Endodermal cell (in vitro differentiated cells): ENCODE results near the gene INSYN2B. TPM values are rescaled to one million over a fixed set of nuclear protein-coding genes. Genes with fewer than 3 reads are reported as not detected.

Experiments
- DNase-seq: peaks from one replicate; pipeline ENCODE4 v3.0.0-alpha.2; 2017
- H3K27ac ChIP-seq: 2 replicates; pipeline ENCODE4 v1.5.1; 2013; ENCODE audit warnings: mild to moderate bottlenecking, low read depth, low read length, moderate library complexity
- H3K27me3 ChIP-seq: 2 replicates; pipeline ENCODE4 v1.6.1; 2013; ENCODE audit warnings: mild to moderate bottlenecking, low read length, moderate library complexity; ENCODE audit not compliant: insufficient read depth, control insufficient read depth, poor library complexity, severe bottlenecking
- H3K36me3 ChIP-seq: 2 replicates; pipeline ENCODE4 v1.7.0; 2013; ENCODE audit warnings: mild to moderate bottlenecking, low read length, moderate library complexity; ENCODE audit not compliant: control insufficient read depth, insufficient read depth
- H3K4me1 ChIP-seq: one replicate; pipeline ENCODE4 v1.7.0; 2013; ENCODE audit warnings: low read length; ENCODE audit not compliant: control insufficient read depth, insufficient read depth
- H3K4me3 ChIP-seq: 2 replicates; pipeline ENCODE4 v1.5.1; 2013; ENCODE audit warnings: mild to moderate bottlenecking, low read length, moderate library complexity
- H3K9ac ChIP-seq: 2 replicates; pipeline ENCODE4 v1.6.1; 2013; ENCODE audit warnings: mild to moderate bottlenecking, low read length, moderate library complexity; ENCODE audit not compliant: poor library complexity, severe bottlenecking; ENCODE audit errors: extremely low read depth
- H3K9me3 ChIP-seq: 2 replicates; pipeline ENCODE4 v1.6.1; 2013; ENCODE audit warnings: mild to moderate bottlenecking, low read length, moderate library complexity; ENCODE audit not compliant: control insufficient read depth
- H3K27ac Mint-ChIP-seq: 2 replicates; pipeline ENCODE4 v1.8.0; 2020; ENCODE audit warnings: mixed read lengths
- H3K27me3 Mint-ChIP-seq: 2 replicates; pipeline ENCODE4 v1.8.0; 2021; ENCODE audit warnings: mild to moderate bottlenecking, mixed read lengths; ENCODE audit not compliant: insufficient read depth
- H3K36me3 Mint-ChIP-seq: 2 replicates; pipeline ENCODE4 v1.8.0; 2020; ENCODE audit warnings: low read depth, mixed read lengths
- H3K4me1 Mint-ChIP-seq: 2 replicates; pipeline ENCODE4 v1.8.0; 2020; ENCODE audit warnings: mixed read lengths
- H3K4me3 Mint-ChIP-seq: 2 replicates; pipeline ENCODE4 v1.8.0; 2020; ENCODE audit warnings: mild to moderate bottlenecking, moderate library complexity, mixed read lengths
- H3K9me3 Mint-ChIP-seq: 2 replicates; pipeline ENCODE4 v1.8.0; 2020; ENCODE audit warnings: mild to moderate bottlenecking, mixed read lengths
- WGBS, 2 experiments: methylation state at CpG; one replicate each; pipeline versions ENCODE4 v1.1.5 to v1.1.7; 2013; ENCODE audit warnings: missing lambda C conversion rate in 2 of 2, mixed read lengths in 1 of 2; ENCODE audit not compliant: insufficient coverage in 1 of 2, insufficient read length in 1 of 2; 5-methylcytosine and 5-hydroxymethylcytosine counted together
- total RNA-seq, 2 donors: library from RNA; stranded (reverse); fragmentation: NEBNext Ultra II Directional in 1 of 2; extraction: Animal tissue kit (Norgen Biotek cat#: 25700) in 1 of 2; gene quantifications; 2 replicates in 1 of 2; 3 replicates in 1 of 2; pipeline ENCODE4 v1.2.1, GENCODE V29; 2021
- TF ChIP-seq, protein P1 (sequence below): fragments of 200-600 bp; sonication (generic); conservative IDR thresholded peaks from 2 replicates; pipeline ENCODE4 v1.5.0; 2021; ENCODE audit warnings: antibody characterized with exemption, mild to moderate bottlenecking

INSYN2B gene
- total RNA-seq, 2 donors from 2014 or later = not detected

DNA sequence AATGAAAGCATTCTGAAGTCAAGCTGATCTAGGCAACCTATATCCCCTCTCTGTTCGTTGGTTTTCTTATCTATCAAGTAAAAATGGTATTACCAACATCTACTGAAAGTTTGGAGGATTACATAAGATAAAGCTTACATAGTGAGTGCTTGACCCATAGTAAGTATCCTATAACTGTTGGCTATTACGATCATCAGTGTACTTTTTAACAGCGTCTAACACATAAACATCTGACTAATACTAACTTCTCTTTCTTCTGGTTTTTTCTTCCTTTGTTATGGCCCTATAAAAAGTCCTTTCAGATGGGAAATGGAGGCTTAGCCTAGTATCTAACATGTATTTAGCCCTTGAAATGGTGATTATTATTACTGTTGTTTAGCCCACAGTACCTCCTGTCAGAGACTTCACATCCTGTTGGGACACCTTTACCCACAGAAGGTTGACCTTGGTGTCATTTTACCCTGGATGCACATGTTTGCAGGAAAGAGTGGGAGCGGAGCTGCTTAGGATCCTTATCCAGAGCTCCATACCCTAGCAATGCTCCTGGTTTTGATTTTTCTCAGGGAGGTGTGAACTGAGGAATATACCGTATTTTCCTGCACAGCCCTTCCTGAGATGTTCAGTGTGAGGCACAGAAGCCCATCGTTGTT lies 6.0 kb downstream of the INSYN2B start:
- Mint-ChIP-seq H3K36me3 (no peaks in the 10 kb centered on the region), H3K4me1 (peaks cover 18% of the 10 kb centered on the region), H3K27me3 (peaks cover 13% of the 10 kb centered on the region), H3K27ac (no peak overlapping the region), H3K4me3 (no peak overlapping the region), H3K9me3 (no peaks in the 10 kb centered on the region)
- TF ChIP-seq, protein P1, sequence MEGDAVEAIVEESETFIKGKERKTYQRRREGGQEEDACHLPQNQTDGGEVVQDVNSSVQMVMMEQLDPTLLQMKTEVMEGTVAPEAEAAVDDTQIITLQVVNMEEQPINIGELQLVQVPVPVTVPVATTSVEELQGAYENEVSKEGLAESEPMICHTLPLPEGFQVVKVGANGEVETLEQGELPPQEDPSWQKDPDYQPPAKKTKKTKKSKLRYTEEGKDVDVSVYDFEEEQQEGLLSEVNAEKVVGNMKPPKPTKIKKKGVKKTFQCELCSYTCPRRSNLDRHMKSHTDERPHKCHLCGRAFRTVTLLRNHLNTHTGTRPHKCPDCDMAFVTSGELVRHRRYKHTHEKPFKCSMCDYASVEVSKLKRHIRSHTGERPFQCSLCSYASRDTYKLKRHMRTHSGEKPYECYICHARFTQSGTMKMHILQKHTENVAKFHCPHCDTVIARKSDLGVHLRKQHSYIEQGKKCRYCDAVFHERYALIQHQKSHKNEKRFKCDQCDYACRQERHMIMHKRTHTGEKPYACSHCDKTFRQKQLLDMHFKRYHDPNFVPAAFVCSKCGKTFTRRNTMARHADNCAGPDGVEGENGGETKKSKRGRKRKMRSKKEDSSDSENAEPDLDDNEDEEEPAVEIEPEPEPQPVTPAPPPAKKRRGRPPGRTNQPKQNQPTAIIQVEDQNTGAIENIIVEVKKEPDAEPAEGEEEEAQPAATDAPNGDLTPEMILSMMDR = no peak
- no peak overlapping the region for H3K27ac ChIP-seq
- no peak overlapping the region for H3K4me3 ChIP-seq
- WGBS, 2 experiments = 89 to 100% methylated on average over 1 to 6 of the region's 6 CpGs
- H3K9me3 ChIP-seq = no peaks in the 10 kb centered on the region
- no peaks in the 10 kb centered on the region for H3K4me1 ChIP-seq
- no peak for DNase-seq
- no peaks in the 10 kb centered on the region for H3K36me3 ChIP-seq
- H3K9ac ChIP-seq = no peak overlapping the region
- no peaks in the 10 kb centered on the region for H3K27me3 ChIP-seq

DNA sequence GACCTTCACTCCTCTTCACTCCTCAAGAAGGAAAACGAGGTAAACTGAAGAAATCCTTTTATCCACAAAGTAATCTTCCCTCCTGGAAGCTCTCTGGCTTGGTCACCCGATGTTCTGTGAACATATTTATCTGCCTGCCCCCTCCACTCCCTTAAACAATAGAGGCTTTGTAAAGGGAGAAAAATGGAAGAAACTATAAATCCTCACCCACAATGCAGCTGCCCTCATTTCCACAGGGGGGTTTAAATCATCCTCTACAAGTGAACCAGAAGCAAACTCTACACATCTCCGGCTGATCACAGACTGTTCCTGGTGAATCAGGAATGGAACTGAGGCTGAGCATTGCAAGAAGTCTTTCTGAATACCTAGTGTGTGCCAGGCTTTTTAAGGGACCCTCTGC lies 7.2 kb downstream of the INSYN2B start:
- Mint-ChIP-seq H3K36me3 (no peaks in the 10 kb centered on the region), H3K27me3 (peaks cover 6% of the 10 kb centered on the region), H3K9me3 (no peaks in the 10 kb centered on the region), H3K4me1 (peaks cover 12% of the 10 kb centered on the region), H3K27ac (no peak overlapping the region), H3K4me3 (no peak overlapping the region)
- no peak overlapping the region for H3K27ac ChIP-seq
- H3K9ac ChIP-seq = no peak overlapping the region
- no peaks in the 10 kb centered on the region for H3K36me3 ChIP-seq
- H3K27me3 ChIP-seq = no peaks in the 10 kb centered on the region
- H3K4me3 ChIP-seq = no peak overlapping the region
- no peaks in the 10 kb centered on the region for H3K4me1 ChIP-seq
- TF ChIP-seq, protein P1 = no peak
- DNase-seq = no peak
- H3K9me3 ChIP-seq = no peaks in the 10 kb centered on the region
- WGBS, 2 experiments = 85% methylated on average over 3 of the region's 3 CpGs; no CpG with 5 or more reads in 1 of the 2 experiments

DNA sequence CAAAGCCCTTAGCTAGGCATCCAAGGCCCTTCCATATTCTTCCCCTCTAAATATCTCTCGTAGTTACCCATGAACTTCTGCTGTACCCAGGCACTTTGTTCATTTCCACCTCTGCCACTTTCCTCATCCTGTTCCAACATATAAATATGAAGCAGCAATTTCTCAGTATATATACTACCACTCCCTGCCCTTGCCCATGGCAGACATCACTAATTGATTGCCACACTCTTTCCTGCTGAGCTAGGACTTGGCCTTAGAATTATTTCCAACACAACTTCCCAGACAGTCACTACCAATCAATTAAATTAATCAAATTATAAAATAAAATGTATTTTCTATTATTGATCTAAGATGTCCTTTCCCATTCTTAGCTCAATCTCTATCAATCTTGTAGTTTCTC lies 8.5 kb downstream of the INSYN2B start:
- H3K36me3 ChIP-seq = no peaks in the 10 kb centered on the region

More for the DNA sequence above, 8.5 kb downstream of the INSYN2B start:
- TF ChIP-seq, protein P1 = no peak
- H3K4me3 Mint-ChIP-seq = no peak overlapping the region
- DNase-seq = no peak
- WGBS, 2 experiments = 97 to 100% methylated on average over 1 of the region's 1 CpG
- no peak overlapping the region for H3K27ac Mint-ChIP-seq
- H3K36me3 Mint-ChIP-seq = no peaks in the 10 kb centered on the region
- no peak overlapping the region for H3K4me3 ChIP-seq
- no peaks in the 10 kb centered on the region for H3K9me3 ChIP-seq
- peaks cover 9% of the 10 kb centered on the region for H3K4me1 Mint-ChIP-seq
- H3K27ac ChIP-seq = no peak overlapping the region
- H3K4me1 ChIP-seq = no peaks in the 10 kb centered on the region
- H3K9ac ChIP-seq = no peak overlapping the region
- no peaks in the 10 kb centered on the region for H3K27me3 Mint-ChIP-seq
- H3K27me3 ChIP-seq = no peaks in the 10 kb centered on the region
- no peaks in the 10 kb centered on the region for H3K9me3 Mint-ChIP-seq
